GM18502 (cell line): ENCODE data around the gene ACKR4.
"Not testable (repeated sequence)": the region's sequence is repeated elsewhere in the genome, so short reads cannot be mapped to it uniquely, and the experiment has no call there.

Experiments used
- ATAC-seq: cut with Tn5 transposase; IDR thresholded peaks from one replicate; pipeline ENCODE4 v1.9.1; 2021; ENCODE audit warnings: mild to moderate bottlenecking; ENCODE audit not compliant: unreplicated experiment, poor library complexity

The ACKR4 gene

DNA sequence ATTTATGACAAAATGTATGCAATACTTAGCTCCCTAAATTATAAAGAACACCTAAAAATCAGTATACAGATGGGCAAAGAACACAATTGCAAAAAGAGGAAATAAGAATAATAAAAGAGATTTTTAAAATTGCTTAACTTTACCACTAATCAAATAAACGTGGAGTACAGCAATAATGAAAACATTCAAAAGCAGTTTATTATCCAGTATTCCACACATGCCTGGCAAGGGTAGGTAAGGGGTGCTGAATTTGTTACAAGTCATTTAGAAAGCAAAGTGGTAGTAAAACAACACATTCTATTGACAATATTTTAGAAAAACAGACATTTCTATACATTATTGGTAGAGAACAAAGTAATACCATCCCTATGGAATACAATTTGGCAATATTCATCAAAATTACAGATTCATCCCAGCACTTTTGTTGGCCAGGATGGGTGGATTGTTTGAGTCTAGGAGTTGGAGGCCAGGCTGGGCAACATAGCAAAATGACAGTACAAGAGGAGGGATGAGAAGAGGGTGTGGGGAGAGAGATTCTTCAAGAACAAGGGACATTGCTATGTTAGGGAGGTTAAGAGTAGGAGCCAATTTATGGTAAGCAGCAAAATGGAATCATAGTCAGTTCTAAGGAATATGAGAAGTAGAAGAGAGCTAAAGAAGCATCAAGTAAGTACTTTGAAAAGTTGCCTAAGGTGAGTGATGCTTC lies 3.7 kb upstream of the ACKR4 start:
- no peak for ATAC-seq

- ATAC-seq = no peak
Measured at GRCh38 chr3:132593947-132594323, 3.1 kb upstream of the ACKR4 start.

- no peak for ATAC-seq
Measured at GRCh38 chr3:132594498-132594897, 2.6 kb upstream of the ACKR4 start.

DNA sequence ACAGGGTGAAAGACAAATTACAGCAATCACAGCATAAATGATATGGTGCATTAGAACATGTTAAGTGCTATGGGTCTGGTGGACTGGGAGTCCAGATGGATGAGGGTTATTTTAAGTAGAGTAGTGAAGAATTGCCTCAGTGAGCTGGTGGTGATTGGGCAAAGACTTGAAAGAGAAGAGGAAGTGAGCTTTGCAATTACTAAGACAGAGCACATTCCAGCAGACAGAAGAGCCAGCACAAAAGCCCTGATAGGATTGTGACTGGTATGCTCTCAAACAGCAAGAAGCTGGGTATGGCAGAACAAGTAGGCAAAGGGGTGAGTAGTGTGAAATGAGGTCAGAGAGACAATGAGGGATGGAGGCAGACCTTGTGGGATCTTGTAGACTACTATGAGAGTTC lies 2.1 kb upstream of the ACKR4 start:
- ATAC-seq = no peak

GRCh38 chr3:132596326-132596725 lies 744 bp upstream of the ACKR4 start:
- no peak for ATAC-seq

- ATAC-seq = no peak
Measured at GRCh38 chr3:132597660-132598059, 590 bp downstream of the ACKR4 start.

GRCh38 chr3:132598181-132598580 lies 1.1 kb downstream of the ACKR4 start:
- ATAC-seq = no peak

- ATAC-seq = not testable (repeated sequence)
Measured at GRCh38 chr3:132600614-132601013, 3.5 kb downstream of the ACKR4 start.

DNA sequence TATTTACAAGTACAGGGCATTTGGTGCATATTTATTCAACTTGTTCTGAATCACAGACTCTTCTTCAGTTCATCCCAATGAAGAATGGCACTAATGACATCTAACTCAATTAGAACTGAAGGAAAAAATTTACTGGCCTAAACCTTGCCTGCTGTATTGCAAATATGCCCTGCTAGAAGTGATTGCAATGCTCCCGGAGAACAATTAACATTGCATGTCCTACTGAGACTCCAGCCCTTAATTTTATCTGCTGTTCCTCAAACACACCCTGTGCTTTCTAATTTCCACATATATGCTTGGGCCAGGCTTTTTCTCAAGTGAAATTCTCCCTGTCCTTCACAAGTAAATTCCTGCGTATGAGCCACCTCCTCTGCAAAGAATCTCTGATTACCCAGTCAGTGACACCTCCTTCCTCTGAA lies 8.3 kb downstream of the ACKR4 start:
- no peak for ATAC-seq

- no peak for ATAC-seq
Measured at GRCh38 chr3:132606085-132606484, 9.0 kb downstream of the ACKR4 start.

- ATAC-seq = not testable (repeated sequence)
Measured at GRCh38 chr3:132606620-132607019, 9.6 kb downstream of the ACKR4 start.

GRCh38 chr3:132615301-132615700 lies 18.2 kb downstream of the ACKR4 start:
- not testable (repeated sequence) for ATAC-seq

DNA sequence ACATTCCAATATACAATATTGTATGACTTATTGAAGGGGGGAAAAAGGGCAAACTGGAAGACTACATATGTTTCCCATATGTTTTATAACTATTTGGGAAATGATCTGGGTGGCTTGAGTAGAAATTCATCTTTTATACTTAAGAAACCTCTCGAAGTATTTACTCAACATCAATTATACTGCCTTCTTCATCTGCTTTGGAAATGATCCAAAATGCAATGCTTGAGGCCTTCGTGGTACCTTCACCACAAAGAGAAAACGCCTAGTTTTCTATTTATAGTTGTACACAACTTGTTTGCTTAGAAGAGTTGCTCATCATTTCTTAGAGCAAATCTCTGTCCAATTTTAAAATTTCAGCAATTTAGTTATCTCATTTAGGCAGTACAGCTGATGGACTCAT lies 18.8 kb downstream of the ACKR4 start:
- no peak for ATAC-seq

DNA sequence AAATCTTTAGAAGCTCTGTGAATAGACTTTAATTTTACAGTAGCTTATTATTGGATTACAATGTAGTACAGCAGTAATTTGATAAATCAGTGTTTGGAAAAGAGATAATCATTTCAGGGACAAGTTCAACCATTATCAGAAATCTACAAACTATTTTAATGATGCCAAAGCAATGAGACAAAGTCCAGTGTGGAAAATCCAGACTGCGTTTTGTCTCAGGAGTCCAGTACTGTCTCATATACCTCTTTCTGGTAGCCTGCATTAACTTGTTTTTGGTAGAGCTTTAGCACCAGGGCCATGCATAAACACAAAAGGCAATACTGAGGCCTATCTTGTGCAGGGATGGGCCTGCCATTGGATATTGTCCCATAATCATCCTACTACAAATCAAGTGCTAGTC lies 19.7 kb downstream of the ACKR4 start:
- no peak for ATAC-seq

DNA sequence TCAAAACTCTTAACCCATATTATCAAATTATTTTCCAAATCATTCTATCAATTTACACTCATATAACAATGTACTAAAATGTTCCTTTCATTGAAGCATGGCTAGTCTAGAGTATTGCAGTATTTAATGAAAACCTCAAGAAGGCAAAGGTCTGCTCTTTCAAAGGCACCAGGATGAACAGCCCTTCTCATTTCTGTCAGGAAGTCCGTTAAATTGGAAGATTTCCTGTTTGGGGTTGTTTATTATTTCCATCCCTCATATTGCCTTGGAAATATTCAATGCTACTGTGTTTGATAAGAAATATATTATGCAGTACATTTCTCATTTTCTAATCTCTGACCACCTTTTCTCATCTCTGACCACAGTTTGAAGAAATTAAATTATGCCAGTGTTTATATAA lies 25.1 kb downstream of the ACKR4 start:
- no peak for ATAC-seq

GRCh38 chr3:132622761-132623160 lies 25.7 kb downstream of the ACKR4 start:
- no peak for ATAC-seq

DNA sequence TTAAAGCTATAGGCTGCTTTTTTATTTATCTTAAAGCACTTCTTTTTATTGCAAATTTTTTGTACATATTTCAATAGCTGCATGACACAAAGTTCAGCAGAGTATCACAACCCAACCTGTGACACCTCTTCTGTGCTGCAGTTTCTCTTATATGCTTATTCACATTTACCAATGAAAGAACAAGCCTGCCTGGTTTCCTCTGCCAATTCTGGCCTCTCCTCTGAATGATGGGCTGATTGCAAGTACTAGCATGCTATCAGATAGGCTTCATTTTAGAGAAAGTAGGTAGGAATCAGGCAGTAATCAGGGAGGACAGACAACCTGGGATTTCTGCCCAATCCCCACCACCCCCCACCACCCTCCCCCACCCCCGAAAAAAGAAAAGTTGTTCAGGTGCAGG lies 26.6 kb downstream of the ACKR4 start:
- ATAC-seq = no peak

- ATAC-seq = no peak
Measured at GRCh38 chr3:132624790-132625189, 27.7 kb downstream of the ACKR4 start.

GRCh38 chr3:132625613-132626012 lies 28.5 kb downstream of the ACKR4 start:
- ATAC-seq = peak; percentile 91

GRCh38 chr3:132626955-132627354 lies 29.9 kb downstream of the ACKR4 start:
- ATAC-seq = no peak

GRCh38 chr3:132628157-132628556 lies 31.1 kb downstream of the ACKR4 start:
- ATAC-seq = no peak

DNA sequence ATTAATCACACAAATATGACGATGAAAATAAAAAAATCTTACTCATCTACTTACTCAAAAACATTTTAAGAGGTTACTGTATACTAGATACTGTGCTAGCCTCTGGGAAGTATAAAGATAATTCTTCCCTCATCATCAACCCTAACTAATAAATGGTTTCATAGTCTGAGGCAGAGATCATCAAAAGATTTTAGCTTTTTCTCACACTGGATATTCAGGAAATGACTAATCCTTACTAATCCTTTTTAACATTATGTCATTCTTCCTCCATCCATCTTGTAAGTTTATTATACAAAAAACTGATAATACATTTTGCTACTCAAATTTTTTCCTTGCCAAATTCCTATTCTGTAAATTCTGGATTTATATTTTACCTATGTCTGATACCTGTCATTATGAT lies 32.9 kb downstream of the ACKR4 start:
- ATAC-seq = no peak

GRCh38 chr3:132630612-132631011 lies 33.5 kb downstream of the ACKR4 start:
- no peak for ATAC-seq
